Measurements from ENCODE around the gene LRRC74A. TPM values are rescaled to one million over a fixed set of nuclear protein-coding genes. Genes with fewer than 3 reads are reported as not detected.

LRRC74A gene
- total RNA-seq, 4 donors from 2014 or later, result not detected

DNA sequence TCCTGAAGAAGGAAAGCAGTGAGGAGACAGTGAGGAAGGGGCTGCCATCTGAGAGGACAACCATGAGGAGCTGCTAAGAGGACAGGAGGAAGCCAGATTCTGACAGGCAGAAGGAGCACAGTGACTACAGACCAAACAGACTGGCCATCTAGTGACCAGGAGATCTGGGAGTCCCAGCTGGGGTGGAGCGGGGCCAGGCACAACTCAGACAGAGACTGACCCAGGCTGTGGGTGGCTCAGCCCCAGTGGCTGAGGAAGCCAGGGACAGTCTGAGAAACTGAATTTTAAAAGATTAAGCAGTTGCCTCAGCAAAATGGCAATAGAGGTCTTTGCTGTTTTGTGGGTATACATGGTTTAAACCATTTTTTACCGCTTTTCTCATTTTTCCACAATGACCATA is 28.9 kb downstream of the LRRC74A start:
- Histone ChIP-seq H3K36me3 (no peaks in the 10 kb centered on the region), H3K27ac (no peak overlapping the region), H3K4me1 (no peaks in the 10 kb centered on the region), H3K4me3 (replicated peaks in 1 of 3) (no peak overlapping the region), H3K9me3 (no peaks in the 10 kb centered on the region), H3K27me3 (no peaks in the 10 kb centered on the region)
- 85 to 99% methylated on average over 2 of the region's 2 CpGs for WGBS, 2 donors
- no peak for DNase-seq
- TF ChIP-seq POLR2A (IDR thresholded peaks at IDR 0.05), result no peak
- TF ChIP-seq, protein P1, sequence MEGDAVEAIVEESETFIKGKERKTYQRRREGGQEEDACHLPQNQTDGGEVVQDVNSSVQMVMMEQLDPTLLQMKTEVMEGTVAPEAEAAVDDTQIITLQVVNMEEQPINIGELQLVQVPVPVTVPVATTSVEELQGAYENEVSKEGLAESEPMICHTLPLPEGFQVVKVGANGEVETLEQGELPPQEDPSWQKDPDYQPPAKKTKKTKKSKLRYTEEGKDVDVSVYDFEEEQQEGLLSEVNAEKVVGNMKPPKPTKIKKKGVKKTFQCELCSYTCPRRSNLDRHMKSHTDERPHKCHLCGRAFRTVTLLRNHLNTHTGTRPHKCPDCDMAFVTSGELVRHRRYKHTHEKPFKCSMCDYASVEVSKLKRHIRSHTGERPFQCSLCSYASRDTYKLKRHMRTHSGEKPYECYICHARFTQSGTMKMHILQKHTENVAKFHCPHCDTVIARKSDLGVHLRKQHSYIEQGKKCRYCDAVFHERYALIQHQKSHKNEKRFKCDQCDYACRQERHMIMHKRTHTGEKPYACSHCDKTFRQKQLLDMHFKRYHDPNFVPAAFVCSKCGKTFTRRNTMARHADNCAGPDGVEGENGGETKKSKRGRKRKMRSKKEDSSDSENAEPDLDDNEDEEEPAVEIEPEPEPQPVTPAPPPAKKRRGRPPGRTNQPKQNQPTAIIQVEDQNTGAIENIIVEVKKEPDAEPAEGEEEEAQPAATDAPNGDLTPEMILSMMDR (IDR thresholded peaks at IDR 0.05), result no peak
- intact Hi-C loops (cut with DNase I), result no loop called here

DNA sequence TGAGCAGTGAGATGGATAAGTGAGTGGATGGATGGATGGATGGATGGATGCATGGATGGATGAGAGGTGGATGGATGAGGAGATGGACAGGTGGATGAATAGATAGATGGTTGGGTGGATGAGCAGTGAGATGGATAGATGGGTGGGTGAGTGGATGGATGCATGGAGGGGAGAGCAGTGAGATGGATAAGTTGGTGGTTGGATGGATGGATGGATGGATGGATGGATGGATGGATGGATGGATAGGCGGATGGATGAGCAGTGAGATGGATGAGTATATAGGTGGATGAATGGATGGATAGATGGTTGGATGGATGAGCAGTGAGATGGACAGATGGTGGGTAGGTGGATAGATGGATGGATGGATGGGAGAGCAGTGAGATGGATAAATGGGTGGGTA is 30.6 kb downstream of the LRRC74A start:
- Histone ChIP-seq H3K9me3 (no peaks in the 10 kb centered on the region), H3K4me3 (replicated peaks in 1 of 3) (no peak overlapping the region), H3K27me3 (no peaks in the 10 kb centered on the region), H3K27ac (no peak overlapping the region), H3K36me3 (no peaks in the 10 kb centered on the region), H3K4me1 (no peaks in the 10 kb centered on the region)
- 88 to 94% methylated on average over 1 of the region's 1 CpG for WGBS, 2 donors
- TF ChIP-seq, protein P1 (IDR thresholded peaks at IDR 0.05), result no peak
- TF ChIP-seq POLR2A (IDR thresholded peaks at IDR 0.05), result no peak
- intact Hi-C loops (cut with DNase I), result no loop called here
- DNase-seq, result no peak

DNA sequence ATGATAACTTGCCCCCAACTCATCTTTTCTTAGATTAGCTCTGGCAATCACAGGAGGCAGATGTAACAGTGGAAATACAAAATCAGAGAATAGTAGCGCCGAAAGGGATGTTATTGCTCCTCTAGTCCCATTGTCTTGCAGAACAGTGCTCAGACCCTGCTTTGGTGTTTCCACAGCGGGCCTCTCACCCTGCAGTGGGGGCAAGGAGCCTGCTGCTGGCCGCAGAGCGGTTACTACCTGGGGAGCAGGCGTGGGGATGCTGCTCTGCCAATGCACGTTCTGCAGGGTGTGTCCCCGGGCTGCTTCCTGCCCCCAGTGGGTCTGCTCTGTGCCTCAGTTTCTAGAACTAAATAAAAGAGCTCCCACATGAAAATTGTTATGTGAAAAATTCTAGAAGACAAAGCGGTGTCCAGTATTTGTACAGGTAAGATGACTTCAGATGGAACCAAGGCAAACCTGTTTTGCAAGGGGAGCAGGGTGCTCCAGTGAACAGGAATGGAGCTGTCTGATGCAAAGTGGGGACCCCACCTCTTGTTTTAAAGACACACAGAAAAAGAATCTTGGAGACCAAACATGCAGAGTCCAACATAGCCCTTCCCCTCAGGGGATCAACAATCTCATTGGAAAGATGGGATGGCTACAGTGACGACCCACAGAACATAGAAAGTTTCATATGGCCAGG is 35.5 kb downstream of the LRRC74A start:
- Histone ChIP-seq H3K27ac (no peak overlapping the region), H3K9me3 (no peaks in the 10 kb centered on the region), H3K4me1 (peaks cover 10 to 28% of the 10 kb centered on the region in 2 donors), H3K27me3 (no peaks in the 10 kb centered on the region), H3K36me3 (no peaks in the 10 kb centered on the region), H3K4me3 (replicated peaks in 1 of 3) (no peak overlapping the region)
- intact Hi-C loops (cut with DNase I), result no loop called here
- 76 to 80% methylated on average over 10 of the region's 10 CpGs for WGBS, 2 donors
- DNase-seq, result no peak
- TF ChIP-seq, protein P1 (IDR thresholded peaks at IDR 0.05), result no peak
- no peak for TF ChIP-seq POLR2A (IDR thresholded peaks at IDR 0.05)

DNA sequence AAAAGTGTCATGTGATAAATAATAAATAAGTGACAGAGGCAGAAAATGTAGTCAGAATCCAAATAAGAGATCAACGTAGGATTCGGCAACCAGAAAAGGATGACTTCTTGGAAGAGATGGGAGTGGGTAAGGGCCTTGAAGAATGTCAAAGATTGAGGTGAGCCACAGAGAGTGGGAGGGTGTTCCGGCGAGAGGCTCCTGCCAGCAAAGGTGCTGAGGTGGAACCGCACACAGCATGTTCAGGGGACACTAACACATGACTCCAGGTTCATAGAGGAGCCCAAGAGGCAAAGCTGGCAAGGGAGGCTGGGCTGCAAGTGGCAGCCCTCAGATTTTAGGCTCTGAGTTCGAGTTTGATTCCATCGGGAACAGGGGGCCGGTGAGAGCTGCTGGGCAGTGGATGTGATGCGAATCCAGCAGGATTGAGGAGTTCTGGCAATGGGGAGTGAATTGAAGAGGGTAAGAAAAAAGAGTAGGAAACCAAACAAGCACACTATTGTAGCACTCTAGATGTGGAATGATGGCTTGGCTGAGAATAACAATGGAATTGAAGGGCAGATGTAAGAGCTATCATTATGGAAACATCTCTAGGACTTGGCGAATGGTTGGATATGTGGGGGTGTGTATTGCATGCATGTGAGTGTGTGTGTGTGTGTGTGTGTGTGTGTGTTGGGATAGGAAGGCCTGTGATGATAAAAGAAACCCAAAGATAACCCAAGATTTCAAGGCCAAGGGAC is 36.5 kb downstream of the LRRC74A start:
- Histone ChIP-seq H3K27me3 (no peaks in the 10 kb centered on the region), H3K9me3 (no peaks in the 10 kb centered on the region), H3K36me3 (no peaks in the 10 kb centered on the region), H3K4me3 (replicated peaks in 1 of 3) (no peak overlapping the region), H3K4me1 (peaks cover 10 to 28% of the 10 kb centered on the region in 2 donors), H3K27ac (no peak overlapping the region)
- TF ChIP-seq POLR2A (IDR thresholded peaks at IDR 0.05), result no peak
- TF ChIP-seq, protein P1 (IDR thresholded peaks at IDR 0.05), result no peak
- intact Hi-C loops (cut with DNase I), result no loop called here
- no peak for DNase-seq
- 79 to 80% methylated on average over 10 of the region's 10 CpGs for WGBS, 2 donors

Measured in thyroid gland (tissue), 4 donors.